Measurements from ENCODE around the gene NXN. TPM values are rescaled to one million over a fixed set of nuclear protein-coding genes. Genes with fewer than 3 reads are reported as not detected.

The NXN gene
- total RNA-seq, 1 experiment from 2014 or later: 126 TPM

- no peaks in the 10 kb centered on the region for H3K27me3 ChIP-seq (ENCODE audit: control insufficient read depth, insufficient read depth, low read length)
- ATAC-seq: no peak
- ChIA-PET CTCF (no interaction called here), POLR2A (no interaction called here)
- H3K36me3 ChIP-seq (ENCODE audit: control insufficient read depth, insufficient read depth, low read length): no peaks in the 10 kb centered on the region
- intact Hi-C loops (cut with micrococcal nuclease; ENCODE audit: unreplicated experiment): no loop called here
- TF ChIP-seq POLR2AphosphoS5 (IDR thresholded peaks at IDR 0.05; ENCODE audit: low read depth, low read length) (no peak), SIN3A (IDR thresholded peaks at IDR 0.05; ENCODE audit: borderline replicate concordance, insufficient read depth, low read depth, low read length) (no peak), REST (IDR thresholded peaks at IDR 0.05; ENCODE audit: insufficient read depth in 1 of 2, low read depth in 2 of 2, low read length in 1 of 2) (no peak), CTCF (IDR thresholded peaks at IDR 0.05) (no peak), TCF7L2 (IDR thresholded peaks at IDR 0.05; ENCODE audit: low read depth, low read length) (no peak)
- H3K9me3 ChIP-seq (ENCODE audit: control insufficient read depth, insufficient read depth, low read depth, low read length): no peaks in the 10 kb centered on the region
- H3K27ac ChIP-seq (ENCODE audit: low read length): peak overlapping the region; percentile 25; the same call in 1 of the 2 replicates
- BruUV-seq (replicated peaks): no TSS peak
- H3K4me3 ChIP-seq (ENCODE audit: low read depth in 2 of 2, low read length in 2 of 2): no peak overlapping the region
- no peak for DNase-seq (ENCODE audit: low read depth, low spot score)
- in situ Hi-C loops (cut with HindIII; ENCODE audit: low pct_unique_long_range_greater_than_20kb, low sequenced_read_pairs): no loop called here
- peaks cover 61% of the 10 kb centered on the region for H3K4me1 ChIP-seq (ENCODE audit: control insufficient read depth, insufficient read depth, low read length)
These were observed 96.6 kb downstream of the NXN start for GRCh38 chr17:882827-883585.

- intact Hi-C loops (cut with micrococcal nuclease; ENCODE audit: unreplicated experiment): no loop called here
- TF ChIP-seq REST (IDR thresholded peaks at IDR 0.05; ENCODE audit: insufficient read depth in 1 of 2, low read depth in 2 of 2, low read length in 1 of 2) (no peak), POLR2AphosphoS5 (IDR thresholded peaks at IDR 0.05; ENCODE audit: low read depth, low read length) (no peak)
- CTCF ChIA-PET: no interaction called here
These were observed 97.8 kb downstream of the NXN start for GRCh38 chr17:881778-882177.

More at GRCh38 chr17:881778-882177, 97.8 kb downstream of the NXN start:
- POLR2A ChIA-PET: no interaction called here
- no peaks in the 10 kb centered on the region for H3K27me3 ChIP-seq (ENCODE audit: control insufficient read depth, insufficient read depth, low read length)
- peak overlapping the region; percentile 63; the same call in 1 of the 2 replicates for H3K27ac ChIP-seq (ENCODE audit: low read length)
- in situ Hi-C loops (cut with HindIII; ENCODE audit: low pct_unique_long_range_greater_than_20kb, low sequenced_read_pairs): no loop called here
- DNase-seq (ENCODE audit: low read depth, low spot score): no peak
- BruUV-seq (replicated peaks): no TSS peak
- H3K36me3 ChIP-seq (ENCODE audit: control insufficient read depth, insufficient read depth, low read length): no peaks in the 10 kb centered on the region
- no peak overlapping the region for H3K4me3 ChIP-seq (ENCODE audit: low read depth in 2 of 2, low read length in 2 of 2)
- H3K4me1 ChIP-seq (ENCODE audit: control insufficient read depth, insufficient read depth, low read length): peaks cover 51% of the 10 kb centered on the region
- no peaks in the 10 kb centered on the region for H3K9me3 ChIP-seq (ENCODE audit: control insufficient read depth, insufficient read depth, low read depth, low read length)
- no peak; the same call in 1 of the 2 replicates for ATAC-seq

All from Panc1 (cell line).